ENCODE data around the gene ANKRD50. TPM values are rescaled to one million over a fixed set of nuclear protein-coding genes. Genes with fewer than 3 reads are reported as not detected.

ANKRD50 gene
- total RNA-seq, 4 donors from 2014 or later: 22.5 to 26.0 (median 23.7) TPM

GRCh38 chr4:124696182-124696581 is 16.4 kb downstream of the ANKRD50 start:
- Histone ChIP-seq H3K9me3 (no peaks in the 10 kb centered on the region), H3K27me3 (no peaks in the 10 kb centered on the region), H3K36me3 (peaks cover 0 to 3% of the 10 kb centered on the region in 2 donors), H3K4me3 (replicated peaks in 1 of 3) (no peak overlapping the region), H3K4me1 (no peaks in the 10 kb centered on the region), H3K27ac (no peak overlapping the region)
- no peak for DNase-seq
- TF ChIP-seq CTCF (IDR thresholded peaks at IDR 0.05) (no peak), POLR2A (IDR thresholded peaks at IDR 0.05) (no peak)
- intact Hi-C loops (cut with DNase I): no loop called here

DNA sequence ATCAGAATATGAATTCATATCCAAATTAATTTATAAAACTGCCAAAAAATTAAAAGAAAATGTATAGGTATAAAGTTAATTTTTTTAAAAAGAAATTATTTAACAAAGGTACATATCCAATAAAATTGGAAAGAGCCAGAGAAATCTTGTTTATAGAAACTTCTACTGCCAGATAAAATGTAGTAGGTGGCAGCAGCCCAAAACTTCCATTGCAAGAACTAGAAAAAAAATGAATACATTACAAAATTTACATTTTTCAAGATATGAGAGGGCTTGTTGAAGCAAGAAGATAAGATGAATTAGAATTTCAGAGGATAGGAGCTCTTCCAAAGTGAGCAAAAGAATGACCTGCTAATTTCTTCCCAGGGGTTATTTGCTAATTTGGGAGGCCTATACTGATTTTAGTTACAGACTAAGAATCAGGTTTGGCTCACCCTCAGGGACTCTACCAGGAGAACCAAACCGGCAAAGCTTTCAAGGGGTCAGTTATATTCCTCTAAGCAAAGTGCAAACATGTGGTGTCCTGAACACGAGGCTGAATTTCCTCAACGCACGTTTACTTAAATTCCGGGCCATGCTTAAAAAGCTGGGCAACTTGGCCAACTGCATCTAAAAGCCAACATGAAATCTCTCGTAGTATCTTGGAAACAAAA is 17.5 kb downstream of the ANKRD50 start:
- no peaks in the 10 kb centered on the region for H3K9me3 ChIP-seq

DNA sequence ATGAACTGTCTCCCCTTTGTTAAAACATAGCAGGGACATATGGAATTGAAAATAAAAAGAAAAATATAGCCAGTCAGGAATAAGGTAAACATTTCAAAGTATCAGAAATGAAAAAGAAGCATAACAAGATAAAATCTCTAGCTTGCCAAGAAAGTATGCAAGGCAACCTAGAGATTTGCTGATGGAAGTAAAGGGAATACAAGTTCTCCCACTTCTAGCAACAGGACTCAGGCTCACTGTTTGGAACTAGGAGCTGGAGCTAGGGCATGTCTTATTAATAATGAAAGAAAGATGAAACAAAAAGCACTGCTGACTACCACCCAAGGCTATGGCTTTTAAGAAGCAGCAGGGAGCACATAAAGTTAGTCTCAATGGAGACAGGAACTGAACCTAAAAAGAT is 18.2 kb downstream of the ANKRD50 start:
- H3K9me3 ChIP-seq: no peaks in the 10 kb centered on the region
- DNase-seq: no peak
- no peak overlapping the region for H3K4me3 ChIP-seq (replicated peaks in 1 of 3)

More for the DNA sequence above, 17.5 kb downstream of the ANKRD50 start:
- Histone ChIP-seq H3K4me1 (no peaks in the 10 kb centered on the region), H3K27ac (no peak overlapping the region), H3K27me3 (no peaks in the 10 kb centered on the region), H3K36me3 (no peaks in the 10 kb centered on the region), H3K4me3 (replicated peaks in 1 of 3) (no peak overlapping the region)
- no peak for TF ChIP-seq POLR2A (IDR thresholded peaks at IDR 0.05)
- TF ChIP-seq CTCF (IDR thresholded peaks at IDR 0.05): no peak
- DNase-seq: no peak
- 82 to 85% methylated on average over 6 of the region's 6 CpGs for WGBS, 2 donors
- intact Hi-C loops (cut with DNase I): no loop called here

GRCh38 chr4:124691801-124692200 is 20.7 kb downstream of the ANKRD50 start:
- Histone ChIP-seq H3K27me3 (no peaks in the 10 kb centered on the region), H3K4me3 (replicated peaks in 1 of 3) (no peak overlapping the region), H3K36me3 (no peaks in the 10 kb centered on the region), H3K27ac (no peak overlapping the region), H3K9me3 (no peaks in the 10 kb centered on the region), H3K4me1 (no peaks in the 10 kb centered on the region)
- WGBS, 2 donors: 83 to 96% methylated on average over 2 of the region's 2 CpGs
- no peak for DNase-seq
- TF ChIP-seq CTCF (IDR thresholded peaks at IDR 0.05) (no peak), POLR2A (IDR thresholded peaks at IDR 0.05) (no peak)
- intact Hi-C loops (cut with DNase I): no loop called here

More for the DNA sequence above, 18.2 kb downstream of the ANKRD50 start:
- intact Hi-C loops (cut with DNase I): no loop called here
- Histone ChIP-seq H3K36me3 (no peaks in the 10 kb centered on the region), H3K27me3 (no peaks in the 10 kb centered on the region), H3K4me1 (no peaks in the 10 kb centered on the region), H3K27ac (no peak overlapping the region)
- TF ChIP-seq CTCF (IDR thresholded peaks at IDR 0.05): no peak
- TF ChIP-seq POLR2A (IDR thresholded peaks at IDR 0.05): no peak

DNA sequence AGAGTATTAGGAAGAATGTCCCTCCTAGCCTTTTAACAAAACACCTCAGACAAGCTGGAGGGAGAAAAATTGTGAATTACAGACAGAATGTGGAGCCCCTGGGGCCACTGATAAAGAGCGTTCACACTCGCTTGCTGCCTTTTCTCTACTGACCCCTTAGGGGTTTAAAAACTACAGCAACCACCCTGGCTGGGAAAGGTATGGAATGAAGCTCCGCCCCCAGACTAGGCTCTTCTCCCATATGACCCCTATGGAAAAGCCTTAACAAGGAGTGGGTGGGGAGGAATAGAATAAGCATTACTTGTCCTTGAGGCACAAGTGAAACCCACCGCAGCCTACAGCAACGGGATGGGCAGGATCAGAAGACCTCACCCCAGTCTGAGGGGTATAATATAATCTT is 26.3 kb downstream of the ANKRD50 start:
- H3K4me3 ChIP-seq (replicated peaks in 1 of 3): no peak overlapping the region

More for the DNA sequence above, 26.3 kb downstream of the ANKRD50 start:
- no peaks in the 10 kb centered on the region for H3K4me1 ChIP-seq
- H3K27me3 ChIP-seq: no peaks in the 10 kb centered on the region
- DNase-seq: no peak
- intact Hi-C loops (cut with DNase I): no loop called here
- no peaks in the 10 kb centered on the region for H3K36me3 ChIP-seq
- WGBS, 2 donors: 92 to 93% methylated on average over 5 of the region's 5 CpGs
- H3K9me3 ChIP-seq: no peaks in the 10 kb centered on the region
- no peak overlapping the region for H3K27ac ChIP-seq
- TF ChIP-seq CTCF (IDR thresholded peaks at IDR 0.05): no peak
- no peak for TF ChIP-seq POLR2A (IDR thresholded peaks at IDR 0.05)

Measured in thyroid gland (tissue), 4 donors.